ENCODE data around the gene ROCK1. TPM values are rescaled to one million over a fixed set of nuclear protein-coding genes. Genes with fewer than 3 reads are reported as not detected.

The ROCK1 gene
- total and polyA plus RNA-seq, 2 donors, result 25.6 to 37.6 TPM

DNA sequence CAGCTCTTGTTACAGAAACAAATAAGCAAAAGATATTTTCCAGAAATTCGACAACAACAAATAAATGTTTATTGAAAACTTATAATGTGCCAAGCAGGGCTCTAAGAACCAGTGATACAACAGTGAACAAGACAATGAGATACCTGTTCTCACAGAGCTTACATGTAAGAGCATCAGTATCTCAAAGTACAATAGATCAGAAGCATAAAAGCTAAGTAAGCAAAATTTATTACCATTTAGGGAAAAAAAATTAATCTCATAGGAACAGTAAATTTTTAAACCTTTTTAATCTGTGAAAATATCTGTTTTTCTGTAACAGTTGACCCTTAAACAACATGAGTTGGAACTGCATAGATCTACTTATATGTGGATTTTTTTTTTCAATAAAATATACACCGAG lies 20.9 kb downstream of the ROCK1 start:
- DNase-seq (ENCODE audit: low read depth in 6 of 9, low spot score in 9 of 9), result no peak

DNA sequence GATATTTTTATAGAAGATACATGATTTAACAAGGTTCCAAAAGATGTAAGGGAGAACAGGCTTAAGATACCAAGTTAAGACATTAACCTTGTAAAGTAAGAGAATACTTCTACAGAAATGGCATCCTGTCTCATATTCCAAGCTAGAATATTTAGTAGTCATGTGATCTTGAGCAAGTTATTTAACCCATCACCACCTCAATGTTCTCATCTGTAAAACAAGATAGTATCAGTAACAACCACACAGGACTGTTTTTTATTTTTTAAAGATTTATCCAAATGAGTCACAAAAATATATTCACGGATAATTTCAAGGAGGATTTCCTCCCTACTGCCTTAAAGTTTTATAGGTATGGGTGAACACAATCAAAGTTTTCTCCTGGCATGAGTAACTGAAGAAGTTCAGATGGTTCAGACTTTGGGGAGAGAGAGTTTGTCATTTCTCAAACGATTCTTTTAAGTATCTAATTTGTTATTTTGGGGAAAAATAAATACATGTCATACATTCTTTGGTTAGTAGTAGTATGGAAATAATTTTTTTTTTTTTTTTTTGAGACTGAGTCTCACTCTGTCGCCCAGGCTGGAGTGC lies 25.9 kb downstream of the ROCK1 start:
- Histone ChIP-seq H3K27me3 (ENCODE audit: control insufficient read depth in 2 of 2, insufficient read depth in 1 of 2, low read length in 1 of 2) (no peaks in the 10 kb centered on the region), H3K9me3 (ENCODE audit: control insufficient read depth in 2 of 2, insufficient read depth in 1 of 2, low read length in 1 of 2) (peaks cover 0 to 3% of the 10 kb centered on the region in 2 donors), H3K27ac (ENCODE audit: low read depth in 1 of 2, low read length in 1 of 2) (no peak overlapping the region), H3K4me3 (ENCODE audit: low read length in 2 of 2) (no peak overlapping the region), H3K36me3 (ENCODE audit: control insufficient read depth in 2 of 2, insufficient read depth in 2 of 2, low read length in 1 of 2) (no peaks in the 10 kb centered on the region), H3K4me1 (ENCODE audit: control insufficient read depth in 2 of 2, insufficient read depth in 2 of 2, low read length in 2 of 2) (no peaks in the 10 kb centered on the region)
- DNase-seq (ENCODE audit: low read depth in 6 of 9, low spot score in 9 of 9), result no peak
- WGBS, result 95% methylated on average over 3 of the region's 3 CpGs

More for the DNA sequence above, 20.9 kb downstream of the ROCK1 start:
- Histone ChIP-seq H3K36me3 (ENCODE audit: control insufficient read depth in 2 of 2, insufficient read depth in 2 of 2, low read length in 1 of 2) (no peaks in the 10 kb centered on the region), H3K4me3 (ENCODE audit: low read length in 2 of 2) (no peak overlapping the region), H3K27ac (ENCODE audit: low read depth in 1 of 2, low read length in 1 of 2) (no peak overlapping the region), H3K9me3 (ENCODE audit: control insufficient read depth in 2 of 2, insufficient read depth in 1 of 2, low read length in 1 of 2) (no peaks in the 10 kb centered on the region), H3K4me1 (ENCODE audit: control insufficient read depth in 2 of 2, insufficient read depth in 2 of 2, low read length in 2 of 2) (no peaks in the 10 kb centered on the region), H3K27me3 (ENCODE audit: control insufficient read depth in 2 of 2, insufficient read depth in 1 of 2, low read length in 1 of 2) (no peaks in the 10 kb centered on the region)
- WGBS, result 99% methylated on average over 2 of the region's 2 CpGs

DNA sequence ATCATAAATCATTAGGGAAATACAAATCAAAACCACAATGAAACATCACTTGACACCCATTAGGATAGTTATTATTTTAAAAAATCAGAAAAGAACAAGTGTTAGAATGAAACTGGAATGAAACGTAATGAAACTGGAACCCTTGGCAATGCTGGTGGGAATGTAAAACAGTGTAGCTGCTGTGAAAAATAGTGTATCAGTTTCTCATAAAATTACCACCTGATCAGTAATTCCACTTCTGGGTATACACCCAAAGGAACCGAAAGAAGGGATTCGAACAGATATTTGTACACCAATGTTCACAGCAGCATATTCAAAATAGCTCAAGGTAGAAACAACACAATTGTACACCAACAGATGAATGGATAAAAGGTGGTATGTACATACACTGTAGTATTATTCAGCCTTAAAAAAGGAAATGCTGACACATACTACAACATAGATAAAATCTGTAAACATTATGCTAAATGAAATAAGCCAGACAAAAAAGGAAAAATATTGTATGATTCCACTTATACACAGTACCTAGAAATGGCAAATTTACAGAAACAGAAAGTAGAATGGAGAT lies 27.0 kb downstream of the ROCK1 start:
- no peaks in the 10 kb centered on the region for H3K4me1 ChIP-seq (ENCODE audit: control insufficient read depth in 2 of 2, insufficient read depth in 2 of 2, low read length in 2 of 2)
- WGBS, result 97% methylated on average over 3 of the region's 3 CpGs
- no peaks in the 10 kb centered on the region for H3K36me3 ChIP-seq (ENCODE audit: control insufficient read depth in 2 of 2, insufficient read depth in 2 of 2, low read length in 1 of 2)
- peaks cover 0 to 3% of the 10 kb centered on the region in 2 donors for H3K9me3 ChIP-seq (ENCODE audit: control insufficient read depth in 2 of 2, insufficient read depth in 1 of 2, low read length in 1 of 2)
- DNase-seq (ENCODE audit: low read depth in 6 of 9, low spot score in 9 of 9), result no peak
- no peaks in the 10 kb centered on the region for H3K27me3 ChIP-seq (ENCODE audit: control insufficient read depth in 2 of 2, insufficient read depth in 1 of 2, low read length in 1 of 2)
- no peak overlapping the region for H3K4me3 ChIP-seq (ENCODE audit: low read length in 2 of 2)
- no peak overlapping the region for H3K27ac ChIP-seq (ENCODE audit: low read depth in 1 of 2, low read length in 1 of 2)

DNA sequence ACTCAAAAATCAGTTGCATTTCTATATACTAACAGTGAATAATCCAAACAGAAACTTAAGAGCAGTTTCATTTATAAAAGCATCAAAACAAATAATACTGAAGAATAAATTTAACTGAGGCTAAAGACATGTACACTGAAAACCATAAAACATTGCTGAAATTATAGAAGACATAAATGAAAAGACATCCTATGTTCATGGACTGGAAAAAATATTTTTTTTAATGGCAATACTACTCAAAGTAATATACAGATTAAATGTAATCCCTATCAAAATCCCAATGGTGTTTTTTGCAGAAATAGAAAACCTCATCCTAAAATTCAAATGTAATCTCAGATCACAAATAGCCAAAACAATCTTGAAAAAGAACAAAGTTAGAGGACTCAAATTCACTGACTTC lies 28.6 kb downstream of the ROCK1 start:
- no peak for DNase-seq (ENCODE audit: low read depth in 6 of 9, low spot score in 9 of 9)
- H3K36me3 ChIP-seq (ENCODE audit: control insufficient read depth in 2 of 2, insufficient read depth in 2 of 2, low read length in 1 of 2), result no peaks in the 10 kb centered on the region
- H3K4me1 ChIP-seq (ENCODE audit: control insufficient read depth in 2 of 2, insufficient read depth in 2 of 2, low read length in 2 of 2), result no peaks in the 10 kb centered on the region
- no peak overlapping the region for H3K27ac ChIP-seq (ENCODE audit: low read depth in 1 of 2, low read length in 1 of 2)
- H3K4me3 ChIP-seq (ENCODE audit: low read length in 2 of 2), result no peak overlapping the region
- peaks cover 0 to 3% of the 10 kb centered on the region in 2 donors for H3K9me3 ChIP-seq (ENCODE audit: control insufficient read depth in 2 of 2, insufficient read depth in 1 of 2, low read length in 1 of 2)
- no peaks in the 10 kb centered on the region for H3K27me3 ChIP-seq (ENCODE audit: control insufficient read depth in 2 of 2, insufficient read depth in 1 of 2, low read length in 1 of 2)

DNA sequence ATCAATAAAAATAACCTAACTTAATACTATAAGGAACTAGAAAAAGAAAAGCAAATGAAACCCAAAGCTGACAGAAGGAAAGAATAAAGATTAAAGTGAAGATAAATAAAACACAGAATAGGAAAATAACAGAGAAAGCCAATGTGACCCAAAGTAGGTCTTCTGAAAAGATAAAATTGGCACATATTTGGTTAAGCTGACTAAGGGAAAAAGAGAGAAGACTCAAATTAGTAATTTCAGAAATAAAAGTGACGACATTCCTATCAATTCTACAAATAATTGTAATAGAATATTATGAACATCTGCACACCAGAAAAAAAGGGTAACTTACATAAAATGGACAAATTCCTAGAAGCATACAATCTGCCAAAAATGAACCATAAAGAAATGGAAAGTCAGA lies 30.2 kb downstream of the ROCK1 start:
- no peak overlapping the region for H3K27ac ChIP-seq (ENCODE audit: low read depth in 1 of 2, low read length in 1 of 2)
- no peak for DNase-seq (ENCODE audit: low read depth in 6 of 9, low spot score in 9 of 9)
- H3K9me3 ChIP-seq (ENCODE audit: control insufficient read depth in 2 of 2, insufficient read depth in 1 of 2, low read length in 1 of 2), result peaks cover 0 to 3% of the 10 kb centered on the region in 2 donors
- WGBS, result 97% methylated on average over 1 of the region's 1 CpG
- no peak overlapping the region for H3K4me3 ChIP-seq (ENCODE audit: low read length in 2 of 2)
- no peaks in the 10 kb centered on the region for H3K27me3 ChIP-seq (ENCODE audit: control insufficient read depth in 2 of 2, insufficient read depth in 1 of 2, low read length in 1 of 2)
- H3K4me1 ChIP-seq (ENCODE audit: control insufficient read depth in 2 of 2, insufficient read depth in 2 of 2, low read length in 2 of 2), result no peaks in the 10 kb centered on the region
- no peaks in the 10 kb centered on the region for H3K36me3 ChIP-seq (ENCODE audit: control insufficient read depth in 2 of 2, insufficient read depth in 2 of 2, low read length in 1 of 2)

DNA sequence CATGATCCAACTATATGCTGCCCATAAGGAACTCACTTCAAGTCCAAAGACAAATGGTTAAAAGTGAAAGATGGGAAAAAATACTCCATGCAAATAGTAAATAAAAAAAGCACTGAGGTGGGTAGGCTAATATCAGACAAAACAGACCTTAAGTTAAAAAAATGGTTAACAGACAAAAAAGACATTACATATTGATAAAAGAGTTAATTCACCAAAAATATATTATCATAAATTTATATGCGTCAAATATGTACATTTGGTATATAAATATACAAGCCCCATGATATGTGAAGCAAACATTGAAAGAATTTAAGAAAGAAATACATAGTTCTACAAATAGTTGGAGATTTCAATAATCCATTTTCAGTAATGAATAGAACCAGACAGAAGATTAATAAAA lies 31.0 kb downstream of the ROCK1 start:
- Histone ChIP-seq H3K27me3 (ENCODE audit: control insufficient read depth in 2 of 2, insufficient read depth in 1 of 2, low read length in 1 of 2) (no peaks in the 10 kb centered on the region), H3K36me3 (ENCODE audit: control insufficient read depth in 2 of 2, insufficient read depth in 2 of 2, low read length in 1 of 2) (no peaks in the 10 kb centered on the region), H3K4me3 (ENCODE audit: low read length in 2 of 2) (no peak overlapping the region), H3K9me3 (ENCODE audit: control insufficient read depth in 2 of 2, insufficient read depth in 1 of 2, low read length in 1 of 2) (peaks cover 0 to 3% of the 10 kb centered on the region in 2 donors), H3K27ac (ENCODE audit: low read depth in 1 of 2, low read length in 1 of 2) (no peak overlapping the region), H3K4me1 (ENCODE audit: control insufficient read depth in 2 of 2, insufficient read depth in 2 of 2, low read length in 2 of 2) (no peaks in the 10 kb centered on the region)
- DNase-seq (ENCODE audit: low read depth in 6 of 9, low spot score in 9 of 9), result no peak
- WGBS, result 99% methylated on average over 1 of the region's 1 CpG

DNA sequence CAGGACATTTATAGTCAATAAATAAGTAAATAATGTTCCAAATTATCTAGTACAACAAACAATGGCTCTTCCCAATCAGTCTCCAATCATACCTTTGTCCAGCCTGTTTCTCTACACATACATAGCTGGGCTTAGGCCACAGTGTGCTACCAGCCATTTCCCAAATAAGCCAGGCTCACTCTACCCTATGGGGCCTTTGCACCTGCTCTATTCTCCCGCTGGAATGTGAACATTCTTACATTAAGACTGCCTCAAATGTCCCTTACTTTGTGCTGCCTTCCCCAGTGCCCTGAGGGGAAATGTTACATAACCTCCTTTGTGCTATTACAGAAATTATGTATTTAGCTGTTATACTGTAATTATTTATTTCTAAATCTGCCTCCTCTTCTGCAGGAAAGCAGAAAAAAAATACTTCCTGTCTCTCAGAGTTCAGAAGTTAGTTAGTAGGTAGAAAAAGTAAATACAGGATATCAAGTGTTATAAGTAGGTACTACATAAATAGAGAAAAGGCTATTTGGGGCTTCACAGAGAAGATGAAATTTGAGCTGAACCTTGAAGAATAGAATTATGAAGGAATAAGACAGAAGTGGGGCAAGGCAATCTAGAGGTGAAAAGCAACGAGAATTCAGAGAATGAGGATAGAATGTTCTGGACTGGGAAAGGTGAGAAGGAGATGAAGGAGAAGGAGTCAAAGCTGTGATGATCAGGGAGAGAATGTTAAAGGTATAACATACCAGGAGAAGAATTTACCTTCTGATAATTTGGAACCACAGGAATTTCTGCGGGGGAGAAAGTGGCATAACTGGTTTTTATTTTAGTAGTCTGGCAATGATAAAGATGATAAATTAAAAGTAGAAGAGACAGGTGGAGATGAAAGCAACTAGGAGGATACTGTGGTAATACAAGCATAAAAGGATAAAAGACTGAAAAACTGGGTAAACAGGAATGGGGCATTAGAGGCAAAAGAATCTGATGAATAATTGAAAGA lies 37.0 kb downstream of the ROCK1 start:
- H3K4me1 ChIP-seq (ENCODE audit: control insufficient read depth in 2 of 2, insufficient read depth in 2 of 2, low read length in 2 of 2), result peaks cover 3% of the 10 kb centered on the region in 2 donors
- WGBS, result 76% methylated on average over 3 of the region's 3 CpGs
- no peak overlapping the region for H3K4me3 ChIP-seq (ENCODE audit: low read length in 2 of 2)
- no peaks in the 10 kb centered on the region for H3K27me3 ChIP-seq (ENCODE audit: control insufficient read depth in 2 of 2, insufficient read depth in 1 of 2, low read length in 1 of 2)
- no peaks in the 10 kb centered on the region for H3K36me3 ChIP-seq (ENCODE audit: control insufficient read depth in 2 of 2, insufficient read depth in 2 of 2, low read length in 1 of 2)
- H3K27ac ChIP-seq (ENCODE audit: low read depth in 1 of 2, low read length in 1 of 2), result no peak overlapping the region
- DNase-seq (ENCODE audit: low read depth in 6 of 9, low spot score in 9 of 9), result peak in 1 of 9 donors; percentile 6
- H3K9me3 ChIP-seq (ENCODE audit: control insufficient read depth in 2 of 2, insufficient read depth in 1 of 2, low read length in 1 of 2), result no peaks in the 10 kb centered on the region

DNA sequence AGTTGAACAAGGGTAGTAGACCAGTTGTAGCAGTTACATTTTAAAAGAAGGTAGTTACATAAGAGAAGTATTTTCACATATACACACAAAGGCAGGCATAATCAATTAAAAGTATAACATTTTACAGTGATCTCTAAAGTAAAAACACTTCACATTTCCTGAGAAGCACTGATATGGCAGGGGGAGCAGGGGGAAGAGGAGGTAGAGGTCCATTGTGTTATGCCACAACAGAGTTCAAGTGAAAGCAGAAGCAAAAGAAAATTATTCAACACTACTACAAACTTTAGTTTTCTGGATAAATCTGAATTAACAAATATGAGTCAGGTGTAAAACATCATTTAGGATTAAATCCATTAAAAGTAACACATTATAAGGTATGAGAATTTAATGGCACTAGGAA lies 38.4 kb downstream of the ROCK1 start:
- H3K27me3 ChIP-seq (ENCODE audit: control insufficient read depth in 2 of 2, insufficient read depth in 1 of 2, low read length in 1 of 2), result no peaks in the 10 kb centered on the region
- H3K36me3 ChIP-seq (ENCODE audit: control insufficient read depth in 2 of 2, insufficient read depth in 2 of 2, low read length in 1 of 2), result no peaks in the 10 kb centered on the region
- H3K4me1 ChIP-seq (ENCODE audit: control insufficient read depth in 2 of 2, insufficient read depth in 2 of 2, low read length in 2 of 2), result peaks cover 3% of the 10 kb centered on the region in 2 donors
- H3K9me3 ChIP-seq (ENCODE audit: control insufficient read depth in 2 of 2, insufficient read depth in 1 of 2, low read length in 1 of 2), result no peaks in the 10 kb centered on the region
- DNase-seq (ENCODE audit: low read depth in 6 of 9, low spot score in 9 of 9), result no peak
- H3K27ac ChIP-seq (ENCODE audit: low read depth in 1 of 2, low read length in 1 of 2), result no peak overlapping the region
- H3K4me3 ChIP-seq (ENCODE audit: low read length in 2 of 2), result no peak overlapping the region

DNA sequence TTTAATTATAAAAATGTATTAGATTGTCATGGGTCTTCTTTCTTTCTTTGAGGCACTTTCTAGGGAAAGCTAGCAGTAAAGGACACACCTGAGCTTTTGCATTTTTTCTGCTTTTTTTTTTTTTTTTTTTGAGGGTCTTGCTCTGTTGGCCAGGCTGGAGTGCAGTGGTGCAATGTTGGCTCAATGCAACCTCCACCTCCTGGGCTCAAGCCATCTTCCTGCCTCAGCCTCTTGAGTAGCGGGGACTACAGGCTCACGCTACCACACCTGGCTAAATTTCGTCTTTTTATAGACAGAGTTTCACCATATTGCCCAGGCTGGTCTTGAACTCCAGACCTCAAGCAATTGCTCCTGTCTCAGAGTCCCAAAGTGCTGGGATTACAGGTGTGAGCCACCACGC lies 40.5 kb downstream of the ROCK1 start:
- Histone ChIP-seq H3K4me3 (ENCODE audit: low read length in 2 of 2) (no peak overlapping the region), H3K27ac (ENCODE audit: low read depth in 1 of 2, low read length in 1 of 2) (no peak overlapping the region), H3K4me1 (ENCODE audit: control insufficient read depth in 2 of 2, insufficient read depth in 2 of 2, low read length in 2 of 2) (peaks cover 3% of the 10 kb centered on the region in 2 donors), H3K36me3 (ENCODE audit: control insufficient read depth in 2 of 2, insufficient read depth in 2 of 2, low read length in 1 of 2) (no peaks in the 10 kb centered on the region), H3K9me3 (ENCODE audit: control insufficient read depth in 2 of 2, insufficient read depth in 1 of 2, low read length in 1 of 2) (no peaks in the 10 kb centered on the region), H3K27me3 (ENCODE audit: control insufficient read depth in 2 of 2, insufficient read depth in 1 of 2, low read length in 1 of 2) (no peaks in the 10 kb centered on the region)
- DNase-seq (ENCODE audit: low read depth in 6 of 9, low spot score in 9 of 9), result no peak
- WGBS, result 97% methylated on average over 4 of the region's 4 CpGs

Data from thymus (tissue), 11 donors.